ENCODE results near the gene ZC3H7B. TPM values are rescaled to one million over a fixed set of nuclear protein-coding genes. Genes with fewer than 3 reads are reported as not detected.

The ZC3H7B gene
- total RNA-seq, 1 experiment from 2014 or later = 42.0 TPM

GRCh38 chr22:41271787-41272186 lies 29.5 kb upstream of the ZC3H7B start:
- ATAC-seq (no peak), DNase-seq (ENCODE audit: low read depth, low spot score) (no peak)
- Histone ChIP-seq H3K27ac (ENCODE audit: low read depth, low read length) (no peak overlapping the region; the same call in 1 of the 2 replicates), H3K9me2 (ENCODE audit: insufficient read depth) (no peaks in the 10 kb centered on the region), H3K4me2 (ENCODE audit: low read length) (no peak overlapping the region), H2AFZ (ENCODE audit: low read depth, low read length, poor library complexity, severe bottlenecking) (no peak overlapping the region), H3K9ac (ENCODE audit: low read length) (no peak overlapping the region), H3K4me1 (ENCODE audit: control insufficient read depth in 1 of 2, insufficient read depth in 2 of 2, low read length in 2 of 2) (no peaks in the 10 kb centered on the region), H3K27me3 (ENCODE audit: insufficient read depth, low read length) (no peaks in the 10 kb centered on the region), H3K9me3 (ENCODE audit: control insufficient read depth in 1 of 2, insufficient read depth in 1 of 2, low read depth in 1 of 2, low read length in 2 of 2) (no peaks in the 10 kb centered on the region), H4K20me1 (ENCODE audit: insufficient read depth) (no peaks in the 10 kb centered on the region), H3K36me3 (ENCODE audit: control insufficient read depth in 1 of 2, insufficient read depth in 2 of 2, low read length in 2 of 2) (peaks cover 50 to 64% of the 10 kb centered on the region in 2 experiments), H3K79me2 (ENCODE audit: insufficient read depth, low read length) (peaks cover 57% of the 10 kb centered on the region), H3K4me3 (replicated peaks in 1 of 2; ENCODE audit: low read depth in 1 of 2, low read length in 2 of 2) (no peak overlapping the region)
- RAD21 ChIA-PET (ENCODE audit: low non-redundant PET in 1 of 2, low total read pairs in 2 of 2, uncharacterized antibody in 2 of 2, unreplicated experiment in 2 of 2) = no interaction called here
- CTCF ChIA-PET = no interaction called here
- intact Hi-C loops (cut with micrococcal nuclease) = no loop called here
- TF ChIP-seq CBX3 (IDR thresholded peaks at IDR 0.05; ENCODE audit: low read depth) = no peak
- no peak for TF ChIP-seq EGR1 (IDR thresholded peaks at IDR 0.05; ENCODE audit: low read depth)
- TF ChIP-seq POLR2AphosphoS5 (IDR thresholded peaks at IDR 0.05; ENCODE audit: low read depth, low read length) = no peak
- no peak for TF ChIP-seq TCF7L2 (IDR thresholded peaks at IDR 0.05; ENCODE audit: borderline replicate concordance, extremely low read depth, insufficient read depth, insufficient read length)
- TF ChIP-seq MAX (IDR thresholded peaks at IDR 0.05) = no peak
- TF ChIP-seq ATF3 (IDR thresholded peaks at IDR 0.05) = no peak
- no peak for TF ChIP-seq EZH2 (IDR thresholded peaks at IDR 0.05)
- no peak for TF ChIP-seq CEBPB (IDR thresholded peaks at IDR 0.05; ENCODE audit: low read depth)
- no peak for TF ChIP-seq ZNF274 (IDR thresholded peaks at IDR 0.05; ENCODE audit: low read depth, low read length)
- no peak for TF ChIP-seq FOSL1 (IDR thresholded peaks at IDR 0.05; ENCODE audit: low read depth)
- TF ChIP-seq RAD21 (IDR thresholded peaks at IDR 0.05; ENCODE audit: low read depth) = no peak
- TF ChIP-seq SP1 (IDR thresholded peaks at IDR 0.05; ENCODE audit: low read depth) = no peak
- no peak for TF ChIP-seq JUND (IDR thresholded peaks at IDR 0.05)
- no peak for TF ChIP-seq REST (IDR thresholded peaks at IDR 0.05; ENCODE audit: low read depth)
- no TSS peak for BruUV-seq (replicated peaks)
- POLR2A ChIA-PET = no interaction called here

All from HCT116 (cell line).